HG02571 (cell line): ENCODE measurements around the gene PCDHA7.
"Not testable (repeated sequence)": the region's sequence is repeated elsewhere in the genome, so short reads cannot be mapped to it uniquely, and the experiment has no call there.

Experiments used
- ATAC-seq: cut with Tn5 transposase; IDR thresholded peaks from one replicate; pipeline ENCODE4 v1.9.1; 2021; ENCODE audit warnings: mild to moderate bottlenecking, moderate library complexity; ENCODE audit not compliant: unreplicated experiment

The PCDHA7 gene, protein sequence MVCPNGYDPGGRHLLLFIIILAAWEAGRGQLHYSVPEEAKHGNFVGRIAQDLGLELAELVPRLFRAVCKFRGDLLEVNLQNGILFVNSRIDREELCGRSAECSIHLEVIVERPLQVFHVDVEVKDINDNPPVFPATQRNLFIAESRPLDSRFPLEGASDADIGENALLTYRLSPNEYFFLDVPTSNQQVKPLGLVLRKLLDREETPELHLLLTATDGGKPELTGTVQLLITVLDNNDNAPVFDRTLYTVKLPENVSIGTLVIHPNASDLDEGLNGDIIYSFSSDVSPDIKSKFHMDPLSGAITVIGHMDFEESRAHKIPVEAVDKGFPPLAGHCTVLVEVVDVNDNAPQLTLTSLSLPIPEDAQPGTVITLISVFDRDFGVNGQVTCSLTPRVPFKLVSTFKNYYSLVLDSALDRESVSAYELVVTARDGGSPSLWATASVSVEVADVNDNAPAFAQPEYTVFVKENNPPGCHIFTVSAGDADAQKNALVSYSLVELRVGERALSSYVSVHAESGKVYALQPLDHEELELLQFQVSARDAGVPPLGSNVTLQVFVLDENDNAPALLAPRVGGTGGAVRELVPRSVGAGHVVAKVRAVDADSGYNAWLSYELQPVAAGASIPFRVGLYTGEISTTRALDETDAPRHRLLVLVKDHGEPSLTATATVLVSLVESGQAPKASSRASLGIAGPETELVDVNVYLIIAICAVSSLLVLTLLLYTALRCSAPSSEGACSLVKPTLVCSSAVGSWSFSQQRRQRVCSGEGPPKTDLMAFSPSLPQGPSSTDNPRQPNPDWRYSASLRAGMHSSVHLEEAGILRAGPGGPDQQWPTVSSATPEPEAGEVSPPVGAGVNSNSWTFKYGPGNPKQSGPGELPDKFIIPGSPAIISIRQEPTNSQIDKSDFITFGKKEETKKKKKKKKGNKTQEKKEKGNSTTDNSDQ

DNA sequence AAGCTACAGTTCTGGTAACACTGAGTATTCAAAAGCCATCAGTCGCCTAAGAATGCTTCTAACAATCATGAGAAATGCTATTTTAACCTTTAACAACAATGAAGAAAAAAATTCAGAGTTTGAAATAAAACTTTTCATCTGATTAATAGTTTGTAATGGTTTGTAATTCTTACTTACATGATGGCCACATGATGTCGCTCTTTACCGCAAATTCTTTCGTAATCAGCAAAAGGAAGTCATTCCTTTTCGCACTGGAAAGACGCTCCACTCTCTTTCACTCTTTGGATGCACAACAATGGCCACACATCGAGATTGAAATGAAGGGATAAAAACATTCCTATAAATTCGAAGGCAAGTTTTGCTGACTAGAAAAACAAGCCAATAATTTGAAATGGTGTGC is at the start of gene PCDHA7:
PCDHA7 (plus strand) TSS at position 277 of the 400 bp plus-strand sequence; CDS start at position 392, 115 bp downstream.
- no peak for ATAC-seq

DNA sequence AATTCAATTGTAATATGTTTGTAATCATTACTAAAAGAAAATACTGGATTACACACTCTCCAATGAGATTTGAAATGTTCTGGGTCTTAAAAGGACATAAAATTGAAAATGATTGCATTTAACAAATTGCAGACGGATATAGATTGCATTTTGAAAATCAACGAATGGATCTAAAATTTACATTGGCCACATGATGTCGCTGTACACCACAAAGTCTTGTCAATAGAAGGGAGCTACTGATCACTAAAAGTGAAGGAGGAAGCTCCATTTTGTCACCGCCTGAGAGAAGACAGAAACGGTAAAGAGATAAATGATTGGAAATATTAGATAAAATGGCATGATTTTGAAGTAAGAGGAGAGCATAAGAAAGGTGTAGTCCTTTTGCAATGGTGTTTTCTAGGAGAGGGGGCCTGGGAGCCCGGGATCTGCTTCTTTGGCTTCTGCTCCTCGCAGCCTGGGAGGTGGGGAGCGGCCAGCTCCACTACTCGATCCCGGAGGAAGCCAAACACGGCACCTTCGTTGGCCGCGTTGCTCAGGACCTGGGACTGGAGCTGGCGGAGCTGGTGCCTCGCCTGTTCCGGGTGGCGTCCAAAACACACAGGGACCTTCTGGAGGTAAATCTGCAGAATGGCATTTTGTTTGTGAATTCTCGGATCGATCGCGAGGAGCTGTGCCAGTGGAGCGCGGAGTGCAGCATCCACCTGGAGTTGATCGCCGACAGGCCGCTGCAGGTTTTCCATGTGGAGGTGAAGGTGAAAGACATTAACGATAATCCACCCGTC is 48.0 kb upstream of the PCDHA7 start, which contains the start of gene PCDHA1:
PCDHA1 (plus strand) TSS at position 236 of the 782 bp plus-strand sequence.
- ATAC-seq = no peak

DNA sequence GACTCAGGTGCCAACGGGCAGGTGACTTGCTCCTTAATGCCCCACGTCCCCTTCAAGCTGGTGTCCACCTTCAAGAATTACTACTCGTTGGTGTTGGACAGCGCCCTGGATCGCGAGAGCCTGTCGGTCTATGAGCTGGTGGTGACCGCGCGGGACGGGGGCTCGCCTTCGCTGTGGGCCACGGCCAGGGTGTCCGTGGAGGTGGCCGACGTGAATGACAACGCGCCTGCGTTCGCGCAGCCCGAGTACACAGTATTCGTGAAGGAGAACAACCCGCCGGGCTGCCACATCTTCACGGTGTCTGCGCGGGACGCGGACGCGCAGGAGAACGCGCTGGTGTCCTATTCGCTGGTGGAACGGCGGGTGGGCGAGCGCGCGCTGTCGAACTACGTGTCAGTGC is 46.6 kb upstream of the PCDHA7 start:
- not testable (repeated sequence) for ATAC-seq

DNA sequence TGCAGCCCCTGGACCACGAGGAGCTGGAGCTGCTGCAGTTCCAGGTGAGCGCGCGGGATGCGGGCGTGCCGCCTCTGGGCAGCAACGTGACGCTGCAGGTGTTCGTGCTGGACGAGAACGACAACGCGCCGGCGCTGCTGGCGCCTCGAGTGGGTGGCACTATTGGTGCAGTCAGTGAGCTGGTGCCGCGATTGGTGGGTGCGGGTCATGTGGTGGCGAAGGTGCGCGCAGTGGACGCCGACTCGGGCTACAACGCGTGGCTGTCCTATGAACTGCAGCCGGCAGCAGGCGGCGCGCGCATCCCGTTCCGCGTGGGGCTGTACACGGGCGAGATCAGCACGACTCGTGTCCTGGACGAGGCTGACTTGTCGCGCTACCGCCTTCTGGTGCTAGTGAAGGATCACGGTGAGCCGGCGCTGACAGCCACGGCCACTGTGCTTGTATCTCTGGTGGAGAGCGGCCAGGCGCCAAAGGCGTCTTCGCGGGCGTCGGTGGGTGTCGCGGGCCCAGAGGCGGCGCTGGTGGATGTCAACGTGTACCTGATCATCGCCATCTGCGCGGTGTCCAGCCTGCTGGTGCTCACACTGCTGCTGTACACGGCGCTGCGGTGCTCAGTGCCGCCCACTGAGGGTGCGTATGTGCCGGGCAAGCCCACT is 46.1 kb upstream of the PCDHA7 start:
- ATAC-seq = not testable (repeated sequence)

DNA sequence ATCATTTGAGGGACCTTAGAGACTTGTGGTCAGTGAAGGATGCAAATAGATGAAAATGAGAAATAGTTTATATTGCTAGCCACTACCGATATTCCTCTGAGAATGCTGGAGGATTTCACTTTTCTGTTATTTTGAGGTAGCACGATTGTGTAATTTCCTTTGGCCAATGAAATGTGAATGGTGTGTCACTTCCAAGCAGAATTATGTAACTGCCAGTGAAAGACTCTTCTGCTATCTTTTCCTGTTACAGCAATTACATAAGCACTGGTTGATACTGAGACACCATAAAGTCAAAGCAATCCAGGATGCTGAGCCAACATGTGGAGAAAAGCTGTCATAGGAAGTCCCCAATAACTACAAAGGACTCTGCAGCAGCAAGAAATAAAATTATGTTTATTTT is 43.0 kb upstream of the PCDHA7 start:
- ATAC-seq = no peak

DNA sequence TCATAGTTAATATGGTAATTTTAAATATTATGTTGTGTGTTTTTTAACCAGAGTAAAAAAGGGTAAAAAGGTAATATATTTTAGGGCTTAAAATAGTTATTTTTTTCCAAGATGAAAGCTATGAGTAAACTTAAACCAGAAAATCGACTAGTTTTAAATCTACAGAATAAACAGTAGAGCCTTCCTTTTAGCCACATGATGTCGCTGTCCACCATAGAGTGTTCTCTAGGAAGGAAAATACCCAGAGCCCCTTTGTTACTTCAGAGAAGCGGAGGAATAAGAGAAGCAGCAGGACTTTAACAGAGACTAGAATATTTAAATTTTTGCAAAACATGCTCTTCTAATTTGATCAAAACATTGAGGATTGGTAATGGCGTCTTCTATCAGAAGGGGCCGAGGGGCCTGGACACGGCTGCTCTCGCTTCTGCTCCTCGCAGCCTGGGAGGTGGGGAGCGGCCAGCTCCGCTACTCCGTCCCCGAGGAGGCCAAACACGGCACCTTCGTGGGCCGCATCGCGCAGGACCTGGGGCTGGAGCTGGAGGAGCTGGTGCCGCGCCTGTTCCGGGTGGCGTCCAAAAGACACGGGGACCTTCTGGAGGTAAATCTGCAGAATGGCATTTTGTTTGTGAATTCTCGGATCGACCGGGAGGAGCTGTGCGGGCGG is 39.3 kb upstream of the PCDHA7 start, which contains the start of gene PCDHA2:
PCDHA2 (plus strand) TSS at position 258 of the 664 bp plus-strand sequence.
- ATAC-seq = no peak

DNA sequence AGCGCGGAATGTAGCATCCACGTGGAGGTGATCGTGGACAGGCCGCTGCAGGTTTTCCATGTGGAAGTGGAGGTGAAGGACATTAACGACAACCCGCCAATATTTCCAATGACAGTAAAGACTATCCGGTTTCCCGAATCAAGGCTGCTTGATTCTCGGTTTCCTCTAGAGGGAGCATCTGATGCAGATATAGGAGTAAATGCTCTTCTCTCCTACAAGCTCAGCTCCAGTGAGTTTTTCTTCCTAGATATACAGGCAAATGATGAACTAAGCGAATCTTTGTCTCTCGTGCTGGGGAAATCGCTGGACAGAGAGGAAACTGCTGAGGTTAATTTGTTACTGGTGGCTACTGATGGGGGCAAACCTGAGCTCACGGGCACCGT is 38.8 kb upstream of the PCDHA7 start:
- ATAC-seq = no peak

DNA sequence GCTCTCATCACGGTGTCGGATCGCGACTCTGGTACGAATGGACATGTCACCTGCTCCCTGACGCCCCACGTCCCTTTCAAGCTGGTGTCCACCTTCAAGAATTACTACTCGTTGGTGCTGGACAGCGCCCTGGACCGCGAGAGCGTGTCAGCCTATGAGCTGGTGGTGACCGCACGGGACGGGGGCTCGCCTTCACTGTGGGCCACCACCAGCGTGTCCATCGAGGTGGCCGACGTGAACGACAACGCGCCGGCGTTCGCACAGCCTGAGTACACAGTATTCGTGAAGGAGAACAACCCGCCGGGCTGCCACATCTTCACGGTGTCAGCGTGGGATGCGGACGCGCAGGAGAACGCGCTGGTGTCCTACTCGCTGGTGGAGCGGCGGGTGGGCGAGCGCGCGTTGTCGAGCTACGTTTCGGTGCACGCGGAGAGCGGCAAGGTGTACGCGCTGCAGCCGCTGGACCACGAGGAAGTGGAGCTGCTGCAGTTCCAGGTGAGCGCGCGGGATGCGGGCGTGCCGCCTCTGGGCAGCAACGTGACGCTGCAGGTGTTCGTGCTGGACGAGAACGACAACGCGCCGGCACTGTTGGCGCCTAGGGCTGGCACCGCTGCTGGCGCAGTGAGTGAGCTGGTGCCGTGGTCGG is 37.9 kb upstream of the PCDHA7 start:
- not testable (repeated sequence) for ATAC-seq

DNA sequence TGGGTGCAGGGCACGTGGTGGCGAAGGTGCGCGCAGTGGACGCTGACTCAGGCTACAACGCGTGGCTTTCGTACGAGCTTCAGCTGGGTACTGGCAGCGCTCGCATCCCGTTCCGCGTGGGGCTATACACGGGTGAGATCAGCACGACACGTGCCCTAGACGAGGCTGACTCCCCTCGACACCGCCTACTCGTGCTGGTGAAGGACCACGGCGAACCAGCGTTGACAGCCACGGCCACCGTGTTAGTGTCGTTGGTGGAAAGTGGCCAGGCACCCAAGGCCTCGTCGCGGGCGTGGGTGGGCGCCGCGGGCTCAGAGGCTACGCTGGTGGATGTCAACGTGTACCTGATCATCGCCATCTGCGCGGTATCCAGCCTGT is 37.4 kb upstream of the PCDHA7 start:
- ATAC-seq = no peak

DNA sequence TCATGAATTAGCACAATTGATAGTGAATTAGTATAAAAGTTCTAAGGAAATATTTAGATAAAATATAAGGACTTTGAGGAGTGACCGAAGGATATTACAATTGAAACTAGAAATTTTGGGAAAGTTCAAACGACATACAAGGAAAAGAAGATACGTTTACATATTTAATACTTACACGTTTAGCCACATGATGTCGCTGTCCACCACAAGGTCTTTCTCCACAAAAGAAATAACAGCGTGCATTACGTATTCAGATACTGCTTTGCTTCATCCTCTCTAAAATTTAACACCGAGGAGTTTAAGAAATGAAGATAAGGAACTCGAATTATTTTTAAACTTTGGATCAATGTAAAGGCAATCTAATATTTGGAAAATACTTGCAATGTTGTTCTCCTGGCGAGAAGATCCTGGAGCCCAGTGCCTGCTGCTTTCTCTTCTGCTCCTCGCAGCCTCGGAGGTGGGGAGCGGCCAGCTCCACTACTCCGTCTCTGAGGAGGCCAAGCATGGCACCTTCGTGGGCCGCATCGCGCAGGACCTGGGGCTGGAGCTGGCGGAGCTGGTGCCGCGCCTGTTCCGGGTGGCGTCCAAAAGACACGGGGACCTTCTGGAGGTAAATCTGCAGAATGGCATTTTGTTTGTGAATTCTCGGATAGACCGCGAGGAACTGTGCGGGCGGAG is 33.1 kb upstream of the PCDHA7 start, which contains the start of gene PCDHA3:
PCDHA3 (plus strand) TSS at position 242 of the 678 bp plus-strand sequence.
- ATAC-seq = no peak

DNA sequence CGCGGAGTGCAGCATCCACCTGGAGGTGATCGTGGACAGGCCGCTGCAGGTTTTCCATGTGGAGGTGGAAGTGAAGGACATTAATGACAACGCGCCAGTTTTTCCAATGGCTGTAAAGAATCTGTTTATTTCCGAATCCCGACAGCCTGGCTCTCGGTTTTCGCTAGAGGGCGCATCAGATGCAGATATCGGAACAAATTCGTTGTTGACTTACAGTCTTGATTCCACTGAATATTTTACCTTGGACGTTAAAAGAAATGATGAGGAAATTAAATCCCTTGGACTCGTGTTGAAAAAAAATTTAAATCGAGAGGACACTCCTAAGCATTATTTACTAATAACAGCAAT is 32.6 kb upstream of the PCDHA7 start:
- no peak for ATAC-seq

DNA sequence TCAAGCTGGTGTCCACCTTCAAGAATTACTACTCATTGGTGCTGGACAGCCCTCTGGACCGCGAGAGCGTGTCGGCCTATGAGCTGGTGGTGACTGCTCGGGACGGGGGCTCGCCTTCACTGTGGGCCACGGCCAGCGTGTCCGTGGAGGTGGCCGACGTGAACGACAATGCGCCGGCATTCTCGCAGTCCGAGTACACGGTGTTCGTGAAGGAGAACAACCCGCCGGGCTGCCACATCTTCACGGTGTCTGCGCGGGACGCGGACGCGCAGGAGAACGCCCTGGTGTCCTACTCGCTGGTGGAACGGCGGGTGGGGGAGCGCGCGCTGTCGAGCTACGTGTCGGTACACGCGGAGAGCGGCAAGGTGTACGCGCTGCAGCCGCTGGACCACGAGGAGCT is 31.7 kb upstream of the PCDHA7 start:
- not testable (repeated sequence) for ATAC-seq

DNA sequence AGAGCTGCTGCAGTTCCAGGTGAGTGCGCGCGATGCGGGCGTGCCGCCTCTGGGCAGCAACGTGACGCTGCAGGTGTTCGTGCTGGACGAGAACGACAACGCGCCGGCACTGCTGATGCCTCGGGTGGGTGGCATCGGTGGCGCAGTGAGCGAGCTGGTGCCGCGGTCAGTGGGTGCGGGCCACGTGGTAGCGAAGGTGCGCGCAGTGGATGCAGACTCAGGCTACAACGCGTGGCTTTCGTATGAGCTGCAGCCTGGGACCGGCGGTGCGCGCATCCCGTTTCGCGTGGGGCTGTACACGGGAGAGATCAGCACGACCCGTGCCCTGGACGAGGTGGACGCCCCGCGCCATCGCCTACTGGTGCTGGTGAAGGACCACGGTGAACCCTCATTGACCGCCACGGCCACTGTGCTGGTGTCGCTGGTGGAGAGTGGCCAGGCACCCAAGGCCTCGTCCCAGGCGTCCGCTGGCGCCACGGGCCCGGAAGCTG is 31.2 kb upstream of the PCDHA7 start:
- ATAC-seq = no peak

DNA sequence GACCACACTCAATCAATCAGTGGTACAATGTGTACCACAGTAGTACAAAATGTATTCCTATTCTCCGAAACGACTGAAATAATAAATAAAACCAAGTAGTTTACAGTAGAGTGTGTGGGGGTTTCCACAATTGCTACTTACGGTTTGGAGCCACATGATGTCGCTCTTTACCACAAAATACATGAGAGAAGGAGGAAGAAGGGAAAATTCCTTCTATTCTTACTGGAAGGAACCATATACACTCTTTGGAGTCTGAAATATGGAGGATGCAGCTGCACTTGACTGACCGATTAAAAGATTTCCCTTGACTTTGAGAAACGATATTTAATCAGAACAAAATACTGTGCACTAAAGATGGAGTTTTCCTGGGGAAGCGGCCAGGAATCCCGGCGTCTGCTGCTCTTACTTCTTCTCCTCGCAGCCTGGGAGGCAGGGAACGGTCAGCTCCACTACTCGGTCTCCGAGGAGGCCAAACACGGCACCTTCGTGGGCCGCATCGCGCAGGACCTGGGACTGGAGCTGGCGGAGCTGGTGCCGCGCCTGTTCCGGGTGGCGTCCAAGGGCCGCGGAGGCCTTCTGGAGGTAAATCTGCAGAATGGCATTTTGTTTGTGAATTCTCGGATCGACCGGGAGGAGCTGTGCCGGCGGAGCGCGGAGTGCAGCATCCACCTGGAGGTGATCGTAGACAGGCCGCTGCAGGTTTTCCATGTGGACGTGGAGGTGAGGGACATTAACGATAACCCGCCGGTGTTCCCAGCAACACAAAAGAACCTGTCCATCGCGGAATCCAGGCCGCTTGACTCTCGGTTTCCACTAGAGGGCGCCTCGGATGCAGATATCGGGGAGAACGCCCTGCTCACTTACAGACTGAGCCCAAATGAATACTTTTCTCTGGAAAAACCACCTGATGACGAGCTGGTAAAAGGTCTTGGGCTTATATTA is 27.0 kb upstream of the PCDHA7 start, which contains the start of gene PCDHA4:
PCDHA4 (plus strand) TSS at position 235 of the 942 bp plus-strand sequence.
- no peak for ATAC-seq

DNA sequence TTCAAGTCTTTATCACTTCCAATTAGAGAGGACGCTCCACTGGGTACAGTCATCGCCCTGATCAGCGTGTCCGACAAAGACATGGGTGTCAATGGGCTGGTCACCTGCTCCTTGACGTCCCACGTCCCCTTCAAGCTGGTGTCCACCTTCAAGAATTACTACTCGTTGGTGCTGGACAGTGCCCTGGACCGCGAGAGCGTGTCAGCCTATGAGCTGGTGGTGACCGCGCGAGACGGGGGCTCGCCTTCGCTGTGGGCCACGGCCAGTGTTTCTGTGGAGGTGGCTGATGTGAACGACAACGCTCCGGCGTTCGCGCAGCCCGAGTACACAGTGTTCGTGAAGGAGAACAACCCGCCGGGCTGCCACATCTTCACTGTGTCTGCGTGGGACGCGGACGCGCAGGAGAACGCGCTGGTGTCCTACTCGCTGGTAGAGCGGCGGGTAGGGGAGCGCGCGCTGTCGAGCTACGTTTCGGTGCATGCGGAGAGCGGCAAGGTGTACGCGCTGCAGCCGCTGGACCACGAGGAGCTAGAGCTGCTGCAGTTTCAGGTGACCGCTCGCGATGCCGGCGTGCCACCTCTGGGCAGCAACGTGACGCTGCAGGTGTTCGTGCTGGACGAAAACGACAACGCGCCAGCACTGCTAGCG is 25.7 kb upstream of the PCDHA7 start:
- ATAC-seq = not testable (repeated sequence)

DNA sequence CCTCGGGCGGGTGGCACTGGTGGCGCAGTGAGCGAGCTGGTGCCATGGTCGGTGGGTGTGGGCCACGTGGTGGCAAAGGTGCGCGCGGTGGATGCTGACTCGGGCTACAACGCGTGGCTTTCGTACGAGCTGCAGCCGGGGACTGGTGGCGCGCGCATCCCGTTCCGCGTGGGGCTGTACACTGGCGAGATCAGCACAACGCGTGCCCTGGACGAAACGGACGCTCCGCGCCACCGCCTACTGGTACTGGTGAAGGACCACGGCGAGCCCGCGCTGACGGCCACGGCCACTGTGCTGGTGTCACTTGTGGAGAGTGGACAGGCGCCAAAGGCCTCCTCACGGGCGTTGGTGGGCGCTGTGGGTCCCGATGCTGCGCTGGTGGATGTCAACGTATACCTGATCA is 25.2 kb upstream of the PCDHA7 start:
- ATAC-seq = no peak
